Chondrocyte (in vitro differentiated cells): Measurements from ENCODE around the gene POLR2I. TPM values are rescaled to one million over a fixed set of nuclear protein-coding genes. Genes with fewer than 3 reads are reported as not detected.

Source experiments
- DNase-seq: peaks from one replicate; pipeline ENCODE4 v3.0.0; 2021; ENCODE audit warnings: mixed read lengths, low spot score
- H3K27ac Mint-ChIP-seq: one replicate; pipeline ENCODE4 v1.8.0; 2021; ENCODE audit warnings: mild to moderate bottlenecking, moderate library complexity, mixed read lengths; ENCODE audit not compliant: unreplicated experiment
- H3K27me3 Mint-ChIP-seq: 2 replicates; pipeline ENCODE4 v1.8.0; 2021; ENCODE audit warnings: low read depth, mixed read lengths
- H3K36me3 Mint-ChIP-seq: 2 replicates; pipeline ENCODE4 v1.8.0; 2021; ENCODE audit warnings: low read depth, mixed read lengths
- H3K4me1 Mint-ChIP-seq: 2 replicates; pipeline ENCODE4 v1.8.0; 2021; ENCODE audit warnings: low read depth, mild to moderate bottlenecking, mixed read lengths
- H3K4me3 Mint-ChIP-seq: one replicate; pipeline ENCODE4 v1.8.0; 2021; ENCODE audit warnings: mild to moderate bottlenecking, moderate library complexity, mixed read lengths; ENCODE audit not compliant: unreplicated experiment
- H3K9me3 Mint-ChIP-seq: 2 replicates; pipeline ENCODE4 v1.8.0; 2021; ENCODE audit warnings: low read depth, mixed read lengths
- CTCF ChIP-seq: fragments of 200-600 bp; sonication (generic); IDR thresholded peaks from 2 replicates; pipeline ENCODE4 v1.5.0; 2021; ENCODE audit warnings: antibody characterized with exemption, mild to moderate bottlenecking, moderate library complexity
- total RNA-seq: library from RNA; stranded (reverse); gene quantifications from 3 replicates; pipeline ENCODE4 v1.2.1, GENCODE V29; 2021

POLR2I gene
- total RNA-seq, 1 donor from 2014 or later, result 43.5 TPM

DNA sequence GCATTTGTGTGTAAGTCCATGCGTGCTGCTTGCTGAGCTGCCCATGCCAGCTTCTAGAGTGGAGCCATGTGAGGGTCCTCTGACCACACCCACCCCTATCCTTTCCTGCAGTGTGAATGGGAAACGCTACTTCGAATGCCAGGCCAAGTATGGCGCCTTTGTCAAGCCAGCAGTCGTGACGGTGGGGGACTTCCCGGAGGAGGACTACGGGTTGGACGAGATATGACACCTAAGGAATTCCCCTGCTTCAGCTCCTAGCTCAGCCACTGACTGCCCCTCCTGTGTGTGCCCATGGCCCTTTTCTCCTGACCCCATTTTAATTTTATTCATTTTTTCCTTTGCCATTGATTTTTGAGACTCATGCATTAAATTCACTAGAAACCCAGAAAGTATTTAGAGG, 10.9 kb upstream of the POLR2I start:
- Mint-ChIP-seq H3K4me3 (no peak overlapping the region), H3K27ac (peak overlapping the region; percentile 57), H3K36me3 (peaks cover 18% of the 10 kb centered on the region), H3K4me1 (peaks cover 11% of the 10 kb centered on the region), H3K9me3 (no peaks in the 10 kb centered on the region), H3K27me3 (no peaks in the 10 kb centered on the region)
- no peak for DNase-seq
- no peak for TF ChIP-seq CTCF

- H3K9me3 Mint-ChIP-seq, result no peaks in the 10 kb centered on the region
- peaks cover 17% of the 10 kb centered on the region for H3K4me1 Mint-ChIP-seq
- H3K36me3 Mint-ChIP-seq, result peaks cover 30% of the 10 kb centered on the region
- TF ChIP-seq CTCF, result no peak
- no peak for DNase-seq
- H3K27ac Mint-ChIP-seq, result peak overlapping the region; percentile 8
- H3K4me3 Mint-ChIP-seq, result no peak overlapping the region
- H3K27me3 Mint-ChIP-seq, result no peaks in the 10 kb centered on the region
Measured at GRCh38 chr19:36121486-36122124, 6.9 kb upstream of the POLR2I start.

DNA sequence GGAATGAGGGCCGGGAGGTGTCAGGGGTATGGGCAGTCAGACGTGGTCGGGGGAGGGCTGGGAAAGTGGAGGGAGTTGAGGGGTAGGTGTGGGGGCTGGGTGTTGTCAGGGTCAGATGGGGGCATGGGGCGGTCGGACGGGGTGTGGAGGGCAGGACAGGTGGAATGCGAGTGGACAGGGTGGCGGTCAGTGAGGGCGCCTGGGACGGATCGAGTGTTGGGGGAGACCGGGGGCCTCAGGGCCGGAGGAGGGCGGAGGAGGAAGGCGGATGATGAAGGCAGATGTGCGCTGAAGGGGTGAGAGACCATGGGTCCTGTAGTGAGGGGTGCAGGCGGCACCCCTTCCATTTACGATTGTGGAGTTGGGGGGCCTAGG, 6.3 kb upstream of the POLR2I start:
- Mint-ChIP-seq H3K4me1 (peaks cover 22% of the 10 kb centered on the region), H3K36me3 (peaks cover 33% of the 10 kb centered on the region), H3K27ac (no peak overlapping the region), H3K4me3 (no peak overlapping the region), H3K9me3 (no peaks in the 10 kb centered on the region), H3K27me3 (no peaks in the 10 kb centered on the region)
- no peak for TF ChIP-seq CTCF
- DNase-seq, result no peak

GRCh38 chr19:36120092-36120983, 5.7 kb upstream of the POLR2I start:
- Mint-ChIP-seq H3K27me3 (no peaks in the 10 kb centered on the region), H3K9me3 (no peaks in the 10 kb centered on the region), H3K36me3 (peaks cover 27% of the 10 kb centered on the region), H3K4me1 (peaks cover 24% of the 10 kb centered on the region), H3K4me3 (no peak overlapping the region), H3K27ac (peak overlapping the region; percentile 6)
- no peak for DNase-seq
- TF ChIP-seq CTCF, result no peak

DNA sequence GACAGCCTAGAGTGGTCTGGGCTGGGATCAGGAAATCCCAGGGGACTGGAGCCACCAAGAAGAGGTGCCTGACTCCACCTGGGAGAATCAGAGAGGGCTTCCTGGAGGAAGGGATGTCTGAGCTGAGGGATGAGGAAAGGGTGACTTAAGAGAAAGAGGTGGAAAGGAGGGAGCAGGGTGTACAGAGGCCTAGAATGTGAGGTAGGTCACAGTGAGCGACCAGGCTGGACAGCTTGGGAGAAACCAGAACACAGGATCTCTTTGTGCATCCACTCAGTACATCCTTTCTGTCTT, 1.6 kb upstream of the POLR2I start:
- peaks cover 39% of the 10 kb centered on the region for H3K4me1 Mint-ChIP-seq
- peak overlapping the region; percentile 94 for H3K27ac Mint-ChIP-seq
- H3K27me3 Mint-ChIP-seq, result no peaks in the 10 kb centered on the region
- H3K36me3 Mint-ChIP-seq, result peaks cover 20% of the 10 kb centered on the region
- H3K4me3 Mint-ChIP-seq, result peak overlapping the region; percentile 97
- TF ChIP-seq CTCF, result no peak
- DNase-seq, result no peak
- H3K9me3 Mint-ChIP-seq, result no peaks in the 10 kb centered on the region
